Epithelial cell of proximal tubule (primary cell): ENCODE data around the gene TNFSF15. TPM values are rescaled to one million over a fixed set of nuclear protein-coding genes. Genes with fewer than 3 reads are reported as not detected.
A peak's percentile ranks its signal among the peaks of the same experiment; 100 is the strongest.

Experiments
- DNase-seq: peaks from one replicate; pipeline ENCODE4 v3.0.0-alpha.2; 2011; ENCODE audit warnings: low read depth
- H3K4me3 ChIP-seq: 2 replicates; pipeline ENCODE4 v1.5.1; 2011; ENCODE audit warnings: low read depth, mild to moderate bottlenecking, low read length
- total RNA-seq: library from RNA; depleted of rRNA; stranded (reverse); fragments of >200 nt; gene quantifications from 2 replicates; pipeline ENCODE4 v1.2.3, GENCODE V29; 2015
- TF ChIP-seq, protein P1 (sequence below): conservative IDR thresholded peaks from 2 replicates; pipeline ENCODE4 v1.5.1; 2012; ENCODE audit warnings: low read depth, mild to moderate bottlenecking, low read length

TNFSF15 gene
- 0.81 and 0.87 TPM in 2 replicates for total RNA-seq

DNA sequence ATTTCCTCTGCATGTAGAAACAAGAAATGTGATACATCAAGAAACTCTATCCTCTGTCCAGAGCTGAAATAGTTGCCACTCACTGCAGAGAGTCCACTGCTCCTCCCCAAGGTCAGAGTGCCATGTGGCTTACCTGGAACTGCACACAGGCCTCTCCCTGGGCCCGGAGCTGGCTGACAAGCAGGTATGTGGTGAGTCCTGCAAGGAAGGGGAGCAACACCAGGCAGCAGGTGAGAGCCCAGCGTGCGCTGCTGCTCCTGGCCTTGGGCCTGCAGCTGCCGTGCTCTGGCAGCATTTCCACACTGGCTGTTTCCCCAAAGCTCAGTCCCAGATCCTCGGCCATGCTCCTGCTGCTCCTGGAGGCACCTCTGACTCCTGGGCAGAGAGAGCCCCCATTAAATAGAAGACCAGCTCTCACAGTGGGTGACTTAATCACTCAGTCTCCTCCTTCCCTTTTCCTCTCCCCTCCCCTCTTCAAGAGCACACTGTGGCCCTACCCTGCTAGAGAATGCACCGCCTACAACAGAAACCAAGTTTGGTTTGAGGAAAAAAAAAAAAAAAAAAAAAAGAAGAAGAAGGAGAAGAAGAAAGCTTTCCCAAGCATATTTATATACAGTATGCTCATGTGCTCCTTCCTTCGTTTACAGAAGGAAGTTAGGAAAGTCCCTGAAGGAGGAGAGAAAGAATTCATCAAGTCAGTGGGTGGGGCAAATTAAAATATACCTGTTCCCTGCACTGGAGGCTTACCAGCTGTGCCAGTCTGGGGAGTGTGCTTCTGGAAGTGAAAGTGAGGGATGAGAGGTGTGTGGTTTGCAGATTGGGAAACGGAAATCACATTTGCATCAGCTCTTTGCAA, at the start of gene TNFSF15:
Gene TNFSF15 (minus strand): TSS at position 370 of the 856 bp plus-strand sequence. CDS start 27 bp downstream, at position 343.
- DNase-seq = no peak
- TF ChIP-seq, protein P1, sequence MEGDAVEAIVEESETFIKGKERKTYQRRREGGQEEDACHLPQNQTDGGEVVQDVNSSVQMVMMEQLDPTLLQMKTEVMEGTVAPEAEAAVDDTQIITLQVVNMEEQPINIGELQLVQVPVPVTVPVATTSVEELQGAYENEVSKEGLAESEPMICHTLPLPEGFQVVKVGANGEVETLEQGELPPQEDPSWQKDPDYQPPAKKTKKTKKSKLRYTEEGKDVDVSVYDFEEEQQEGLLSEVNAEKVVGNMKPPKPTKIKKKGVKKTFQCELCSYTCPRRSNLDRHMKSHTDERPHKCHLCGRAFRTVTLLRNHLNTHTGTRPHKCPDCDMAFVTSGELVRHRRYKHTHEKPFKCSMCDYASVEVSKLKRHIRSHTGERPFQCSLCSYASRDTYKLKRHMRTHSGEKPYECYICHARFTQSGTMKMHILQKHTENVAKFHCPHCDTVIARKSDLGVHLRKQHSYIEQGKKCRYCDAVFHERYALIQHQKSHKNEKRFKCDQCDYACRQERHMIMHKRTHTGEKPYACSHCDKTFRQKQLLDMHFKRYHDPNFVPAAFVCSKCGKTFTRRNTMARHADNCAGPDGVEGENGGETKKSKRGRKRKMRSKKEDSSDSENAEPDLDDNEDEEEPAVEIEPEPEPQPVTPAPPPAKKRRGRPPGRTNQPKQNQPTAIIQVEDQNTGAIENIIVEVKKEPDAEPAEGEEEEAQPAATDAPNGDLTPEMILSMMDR = no peak
- peak within 1 kb of the TSS; percentile 34 for H3K4me3 ChIP-seq

DNA sequence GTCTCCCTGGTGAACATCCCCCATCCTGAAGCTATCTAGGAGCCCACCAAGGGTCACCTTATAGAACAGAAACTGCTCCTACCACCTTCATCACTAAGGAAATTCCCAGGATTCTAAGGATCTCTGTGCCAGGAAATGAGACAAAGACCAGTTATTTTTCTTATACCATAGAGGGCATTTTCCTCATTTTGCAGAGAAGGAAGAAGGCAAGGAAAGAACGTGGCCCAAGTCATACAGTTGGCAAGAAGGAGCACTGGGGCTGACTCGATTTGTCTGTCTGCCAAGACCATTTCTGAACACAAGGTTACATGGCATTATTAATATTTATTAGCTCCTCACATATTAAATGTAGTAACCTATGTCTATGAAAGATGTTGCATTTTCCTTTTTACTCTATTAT, 49.6 kb upstream of the TNFSF15 start:
- no peak overlapping the region for H3K4me3 ChIP-seq
- TF ChIP-seq, protein P1 = no peak
- DNase-seq = no peak

DNA sequence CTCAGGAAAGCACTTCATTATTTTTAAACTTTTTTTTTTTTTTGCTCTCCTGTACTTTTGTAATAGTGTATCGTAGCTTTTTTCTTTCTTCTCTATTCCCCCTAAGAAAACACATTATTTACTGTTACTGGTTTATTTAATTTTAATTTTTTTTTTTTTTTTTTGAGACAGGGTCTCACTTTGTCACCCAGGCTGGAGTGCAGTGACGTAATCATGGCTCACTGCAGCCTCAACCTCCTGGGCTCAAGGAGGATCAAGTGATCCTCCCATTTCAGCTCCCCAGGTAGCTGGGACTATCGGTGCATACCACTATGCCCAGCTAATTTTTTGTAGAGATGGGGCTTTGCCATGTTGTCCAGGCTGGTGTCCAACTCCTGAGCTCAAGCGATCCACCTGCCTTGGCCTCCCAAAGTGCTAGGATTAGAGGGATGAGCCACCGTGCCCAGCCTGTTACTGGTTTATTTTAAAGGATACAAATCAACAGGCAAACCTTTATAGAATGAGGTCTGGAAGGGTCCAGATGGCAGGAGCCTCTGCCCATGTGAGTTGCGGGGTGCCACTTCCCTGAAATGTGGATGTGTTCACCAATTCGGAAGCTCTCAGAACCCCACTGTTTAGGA, 49.0 kb upstream of the TNFSF15 start:
- H3K4me3 ChIP-seq = no peak overlapping the region
- TF ChIP-seq, protein P1 = no peak
- no peak for DNase-seq

DNA sequence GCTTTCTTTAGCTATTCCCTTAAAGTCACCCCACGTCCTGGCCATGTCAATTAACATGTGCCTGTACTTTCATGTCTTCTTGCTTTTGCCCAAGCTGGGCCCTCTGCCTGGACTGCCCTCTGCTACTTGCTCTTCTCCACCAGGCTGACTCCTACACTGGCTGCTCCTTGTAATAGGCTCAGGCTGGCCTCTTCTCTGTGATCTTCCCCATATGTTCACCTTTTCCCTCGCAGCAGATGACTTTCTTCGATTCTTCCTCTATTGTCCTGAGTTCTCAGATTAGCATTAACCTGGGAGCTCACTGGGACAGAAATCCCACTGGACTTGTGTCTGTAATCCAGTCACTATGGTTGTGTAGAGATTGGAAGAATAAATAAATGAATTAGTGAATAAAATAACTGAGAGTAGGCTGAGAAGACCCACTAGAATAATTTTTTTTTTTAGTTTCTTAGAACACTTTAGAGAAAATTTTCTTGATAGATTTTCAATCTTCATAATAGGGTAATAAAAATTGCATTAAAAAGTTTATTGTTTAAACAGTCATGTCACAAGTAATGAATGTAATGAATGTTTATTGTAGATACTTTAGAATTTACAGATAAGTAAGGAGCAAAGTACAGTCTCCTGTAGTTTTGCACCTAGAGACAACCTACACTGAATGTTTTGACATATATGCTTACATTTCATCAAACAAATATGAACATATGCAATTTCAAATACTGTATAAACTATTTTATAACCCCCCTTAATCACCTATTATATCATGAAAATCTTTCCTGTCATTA, 47.4 kb upstream of the TNFSF15 start:
- TF ChIP-seq, protein P1 = no peak
- DNase-seq = no peak

DNA sequence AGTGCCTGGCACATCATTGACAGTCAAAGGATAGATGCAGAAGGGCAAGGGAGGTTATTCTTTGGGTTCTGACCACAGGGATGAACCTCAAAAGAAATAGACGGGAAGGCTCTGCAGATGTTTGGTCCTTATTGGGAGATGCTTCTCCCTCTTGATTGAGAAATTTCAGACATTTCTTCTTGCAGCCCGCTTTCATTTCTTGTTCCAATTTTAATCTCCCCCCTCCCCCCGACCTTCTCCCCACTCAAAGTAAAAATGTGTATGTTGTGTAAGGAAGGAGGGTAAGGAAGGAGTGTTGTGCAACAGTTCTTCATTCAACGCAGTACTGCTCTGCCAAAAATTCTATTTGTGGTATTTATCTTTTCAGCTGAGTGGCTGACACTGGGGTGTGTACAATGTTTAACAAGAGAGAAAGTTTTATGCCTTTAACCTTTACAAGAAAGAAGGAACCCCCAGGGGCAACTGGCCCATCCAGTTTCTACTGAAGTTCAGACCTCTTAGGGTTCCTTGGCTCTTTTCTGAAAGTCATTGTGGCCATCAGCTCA, 46.3 kb upstream of the TNFSF15 start:
- no peak overlapping the region for H3K4me3 ChIP-seq
- DNase-seq = no peak
- TF ChIP-seq, protein P1 = no peak

More for the DNA sequence above, 47.4 kb upstream of the TNFSF15 start:
- H3K4me3 ChIP-seq = no peak overlapping the region

DNA sequence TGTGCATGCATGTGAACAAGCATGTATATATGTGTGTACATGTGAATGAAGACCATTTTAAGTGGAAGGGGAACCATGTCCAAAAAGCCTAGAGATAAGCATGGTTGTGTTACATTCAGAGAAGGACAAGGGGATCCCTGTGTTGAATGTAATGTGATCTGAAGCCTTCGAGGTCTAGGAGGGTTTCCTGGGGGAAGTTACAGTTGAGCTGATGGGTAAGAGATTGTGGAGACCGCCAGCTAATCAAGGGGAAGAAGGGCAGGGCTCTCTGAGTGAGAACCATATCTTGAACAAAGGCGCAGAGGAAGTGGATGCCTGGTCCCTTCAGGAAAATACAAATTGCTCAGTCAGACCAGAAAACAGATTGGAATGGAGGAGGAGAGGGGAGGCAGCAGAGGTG, 45.5 kb upstream of the TNFSF15 start:
- no peak for DNase-seq
- TF ChIP-seq, protein P1 = no peak
- H3K4me3 ChIP-seq = no peak overlapping the region
